ENCODE results near the gene S100A6. TPM values are rescaled to one million over a fixed set of nuclear protein-coding genes. Genes with fewer than 3 reads are reported as not detected.
"Not testable (repeated sequence)": the region's sequence is repeated elsewhere in the genome, so short reads cannot be mapped to it uniquely, and the experiment has no call there.

S100A6 gene
- total RNA-seq, 4 donors from 2014 or later = 147 to 251 (median 192) TPM

DNA sequence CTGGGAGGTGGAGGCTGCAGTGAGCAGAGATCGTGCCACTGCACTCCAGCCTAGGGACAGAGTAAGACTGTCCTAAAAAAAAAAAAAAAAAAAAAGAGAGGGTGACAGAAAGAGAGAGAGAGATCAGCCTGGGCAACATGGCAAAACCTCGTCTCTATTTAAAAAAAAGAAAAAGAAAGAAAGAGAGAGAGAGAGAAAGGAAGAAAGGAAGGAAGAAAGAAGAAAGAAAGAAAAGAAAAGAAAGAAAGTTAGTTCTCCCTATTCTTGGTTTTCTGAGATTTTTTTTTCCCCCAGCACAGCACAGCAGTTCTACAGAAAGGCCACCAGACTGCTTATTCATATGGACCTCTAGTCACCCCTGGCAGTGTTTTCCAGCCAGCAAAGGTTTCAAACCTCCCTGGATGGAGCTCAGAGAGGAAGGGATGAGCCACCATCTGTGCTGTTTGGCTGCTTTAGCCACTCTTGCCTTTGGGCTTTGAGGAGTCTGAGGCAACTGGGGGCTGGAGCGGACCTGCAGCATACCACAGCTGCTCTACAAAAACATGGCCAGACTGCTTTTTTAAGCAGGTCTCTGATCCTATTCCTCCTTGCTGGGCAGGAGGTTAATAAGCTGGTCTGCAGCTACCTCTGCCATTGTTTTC lies 10.6 kb downstream of the S100A6 start:
- DNase-seq (ENCODE audit: low spot score in 2 of 2) = no peak
- WGBS, 2 donors = 37 to 39% methylated on average over 3 of the region's 3 CpGs
- TF ChIP-seq, protein P1, sequence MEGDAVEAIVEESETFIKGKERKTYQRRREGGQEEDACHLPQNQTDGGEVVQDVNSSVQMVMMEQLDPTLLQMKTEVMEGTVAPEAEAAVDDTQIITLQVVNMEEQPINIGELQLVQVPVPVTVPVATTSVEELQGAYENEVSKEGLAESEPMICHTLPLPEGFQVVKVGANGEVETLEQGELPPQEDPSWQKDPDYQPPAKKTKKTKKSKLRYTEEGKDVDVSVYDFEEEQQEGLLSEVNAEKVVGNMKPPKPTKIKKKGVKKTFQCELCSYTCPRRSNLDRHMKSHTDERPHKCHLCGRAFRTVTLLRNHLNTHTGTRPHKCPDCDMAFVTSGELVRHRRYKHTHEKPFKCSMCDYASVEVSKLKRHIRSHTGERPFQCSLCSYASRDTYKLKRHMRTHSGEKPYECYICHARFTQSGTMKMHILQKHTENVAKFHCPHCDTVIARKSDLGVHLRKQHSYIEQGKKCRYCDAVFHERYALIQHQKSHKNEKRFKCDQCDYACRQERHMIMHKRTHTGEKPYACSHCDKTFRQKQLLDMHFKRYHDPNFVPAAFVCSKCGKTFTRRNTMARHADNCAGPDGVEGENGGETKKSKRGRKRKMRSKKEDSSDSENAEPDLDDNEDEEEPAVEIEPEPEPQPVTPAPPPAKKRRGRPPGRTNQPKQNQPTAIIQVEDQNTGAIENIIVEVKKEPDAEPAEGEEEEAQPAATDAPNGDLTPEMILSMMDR (IDR thresholded peaks at IDR 0.05) = no peak
- no peak for TF ChIP-seq POLR2A (IDR thresholded peaks at IDR 0.05)
- intact Hi-C loops (cut with DNase I; ENCODE audit: low total_unique reads) = no loop called here
- H3K4me3 ChIP-seq (ENCODE audit: low read depth, poor library complexity, severe bottlenecking) = no peak overlapping the region

DNA sequence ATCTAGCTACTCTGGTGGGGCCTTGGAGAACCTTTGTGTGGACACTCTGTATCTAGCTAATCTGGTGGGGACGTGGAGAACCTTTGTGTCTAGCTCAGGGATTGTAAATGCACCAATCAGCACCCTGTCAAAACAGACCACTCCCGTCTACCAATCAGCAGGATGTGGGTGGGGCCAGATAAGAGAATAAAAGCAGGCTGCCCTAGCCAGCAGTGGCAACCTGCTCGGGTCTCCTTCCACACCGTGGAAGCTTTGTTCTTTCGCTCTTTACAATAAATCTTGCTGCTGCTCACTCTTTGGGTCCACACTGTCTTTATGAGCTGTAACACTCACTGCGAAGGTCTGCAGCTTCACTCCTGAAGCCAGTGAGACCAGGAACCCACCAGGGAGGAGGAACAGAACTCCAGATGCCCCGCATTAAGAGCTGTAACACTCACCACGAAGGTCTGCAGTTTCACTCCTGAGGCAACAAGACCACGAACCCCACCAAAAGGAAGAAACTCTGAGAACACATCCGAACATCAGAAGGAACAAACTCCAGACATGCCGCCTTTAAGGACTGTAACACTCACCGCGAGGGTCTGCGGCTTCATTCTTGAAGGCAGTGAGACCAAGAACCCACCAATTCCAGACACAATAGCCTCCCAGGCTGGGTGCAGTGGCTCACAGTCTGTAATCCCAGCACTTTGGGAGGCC lies 13.3 kb downstream of the S100A6 start:
- intact Hi-C loops (cut with DNase I; ENCODE audit: low total_unique reads); H3K4me3 ChIP-seq (ENCODE audit: low read depth, poor library complexity, severe bottlenecking): not testable (repeated sequence)
- 80 to 82% methylated on average over 14 of the region's 14 CpGs for WGBS, 2 donors
- DNase-seq (ENCODE audit: low spot score in 2 of 2) = peak in 1 of 2 donors; percentile 60

DNA sequence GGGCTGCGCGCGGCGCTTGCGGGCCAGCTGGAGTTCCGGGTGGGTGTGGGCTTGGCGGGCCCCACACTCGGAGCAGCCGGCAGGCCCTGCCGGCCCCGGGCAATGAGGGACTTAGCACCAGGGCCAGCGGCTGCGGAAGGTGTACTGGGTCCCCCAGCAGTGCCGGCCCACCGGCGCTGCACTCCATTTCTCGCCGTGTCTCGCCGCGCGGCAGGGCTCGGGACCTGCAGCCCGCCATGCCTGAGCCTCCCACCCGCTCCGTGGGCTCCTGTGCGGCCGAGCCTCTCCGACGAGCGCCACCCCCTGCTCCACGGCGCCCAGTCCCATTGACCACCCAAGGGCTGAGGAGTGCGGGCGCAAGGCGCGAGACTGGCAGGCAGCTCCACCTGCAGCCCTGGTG lies 14.0 kb downstream of the S100A6 start:
- H3K4me3 ChIP-seq (ENCODE audit: low read depth, poor library complexity, severe bottlenecking); DNase-seq (ENCODE audit: low spot score in 2 of 2); intact Hi-C loops (cut with DNase I; ENCODE audit: low total_unique reads): not testable (repeated sequence)
- WGBS, 2 donors = 97% methylated on average over 33 to 37 of the region's 37 CpGs

DNA sequence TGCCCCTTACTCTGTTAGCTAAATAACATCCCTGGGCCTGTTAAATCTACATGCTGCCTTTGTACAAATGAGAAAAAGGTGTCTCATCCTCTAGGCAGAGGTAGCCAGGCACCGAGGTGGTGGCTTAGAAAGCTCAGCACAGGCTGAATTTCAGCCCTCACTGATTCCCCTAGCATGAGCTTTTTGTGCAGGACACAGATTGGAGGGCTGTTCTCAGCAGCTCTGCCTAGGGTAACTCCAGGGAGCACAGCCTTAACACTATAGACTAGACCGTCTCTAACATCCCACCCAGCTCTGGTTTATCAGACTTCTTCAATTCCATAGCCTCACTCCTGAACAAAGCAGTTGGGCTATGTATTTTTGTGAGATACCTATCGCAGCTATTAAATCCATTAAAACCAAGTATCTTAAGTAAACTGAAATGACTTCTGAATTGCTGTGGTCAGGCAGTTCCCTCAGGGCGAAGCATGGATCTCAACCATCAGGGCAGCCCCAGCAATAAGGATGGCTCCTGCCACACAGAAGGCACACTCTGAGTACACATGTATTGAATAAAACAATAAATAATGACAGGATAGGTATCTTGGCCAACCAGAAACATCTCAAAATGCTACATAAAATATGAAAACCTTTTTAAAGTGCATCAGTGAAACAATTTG lies 14.8 kb downstream of the S100A6 start:
- TF ChIP-seq, protein P1 (IDR thresholded peaks at IDR 0.05) = no peak
- TF ChIP-seq POLR2A (IDR thresholded peaks at IDR 0.05) = no peak
- 90 to 92% methylated on average over 4 of the region's 4 CpGs for WGBS, 2 donors
- no peak for DNase-seq (ENCODE audit: low spot score in 2 of 2)
- intact Hi-C loops (cut with DNase I; ENCODE audit: low total_unique reads) = no loop called here
- no peak overlapping the region for H3K4me3 ChIP-seq (ENCODE audit: low read depth, poor library complexity, severe bottlenecking)

DNA sequence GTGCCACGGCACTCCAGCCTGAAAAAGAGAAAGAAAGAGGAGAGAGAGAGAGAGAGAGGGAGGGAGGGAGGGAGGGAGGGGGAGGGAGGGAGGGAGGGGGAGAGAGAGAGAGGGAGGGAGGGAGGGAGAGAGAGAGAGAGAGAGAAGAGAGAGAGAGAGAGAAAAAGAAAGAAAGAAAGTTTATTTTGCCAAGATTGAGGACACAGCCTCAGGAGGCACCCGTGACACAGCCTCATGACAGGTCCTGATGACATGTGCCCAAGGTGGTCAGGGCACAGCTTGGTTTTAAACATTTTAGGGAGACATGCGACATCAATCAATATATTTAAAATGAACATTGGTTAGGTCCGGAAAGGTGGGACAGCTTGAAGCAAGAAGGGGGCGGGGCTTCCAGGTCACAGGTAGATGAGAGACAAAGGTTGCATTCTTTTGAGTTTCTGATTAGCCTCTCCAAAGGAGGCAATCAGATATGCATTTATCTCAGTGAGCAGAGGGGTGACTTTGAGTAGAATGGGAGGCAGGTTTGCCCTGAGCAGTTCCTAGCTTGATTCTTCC lies 15.6 kb downstream of the S100A6 start:
- H3K4me3 ChIP-seq (ENCODE audit: low read depth, poor library complexity, severe bottlenecking); DNase-seq (ENCODE audit: low spot score in 2 of 2); intact Hi-C loops (cut with DNase I; ENCODE audit: low total_unique reads): not testable (repeated sequence)
- WGBS, 2 donors = 84 to 85% methylated on average over 5 of the region's 5 CpGs

DNA sequence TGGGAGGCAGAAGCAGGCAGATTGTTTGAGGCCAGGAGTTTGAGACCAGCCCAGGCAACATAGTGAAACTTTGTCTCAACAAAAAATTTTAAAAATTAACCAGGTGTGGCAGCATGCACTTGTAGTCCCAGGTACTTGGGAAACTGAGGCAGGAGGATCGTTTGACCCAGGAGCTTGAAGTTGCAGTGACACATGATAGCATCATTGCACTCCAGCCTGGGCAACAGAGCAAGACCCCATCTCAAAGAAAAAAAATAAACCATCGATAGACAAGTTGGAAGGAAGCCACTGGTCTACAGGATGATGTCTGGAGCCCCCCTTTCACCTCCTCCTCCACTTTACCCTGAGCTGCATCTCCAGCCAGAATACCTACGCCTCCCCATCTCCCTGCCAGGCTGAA lies 16.5 kb downstream of the S100A6 start:
- intact Hi-C loops (cut with DNase I; ENCODE audit: low total_unique reads) = loop anchor here (10.0 kb wide), 2 partner anchors 246 to 466 kb away; partner anchors contain the start of gene RAB13
- TF ChIP-seq, protein P1 (IDR thresholded peaks at IDR 0.05) = no peak
- no peak for TF ChIP-seq POLR2A (IDR thresholded peaks at IDR 0.05)
- no peak for DNase-seq (ENCODE audit: low spot score in 2 of 2)
- WGBS, 2 donors = 90 to 96% methylated on average over 3 of the region's 3 CpGs
- H3K4me3 ChIP-seq (ENCODE audit: low read depth, poor library complexity, severe bottlenecking) = no peak overlapping the region

All from lower leg skin (tissue), 4 donors.